Kidney capillary endothelial cell (primary cell): Measurements from ENCODE around the gene LCK.

Source experiments
- DNase-seq: peaks from one replicate; pipeline ENCODE4 v3.0.0-alpha.2; 2018; ENCODE audit warnings: low spot score

Gene LCK

DNA sequence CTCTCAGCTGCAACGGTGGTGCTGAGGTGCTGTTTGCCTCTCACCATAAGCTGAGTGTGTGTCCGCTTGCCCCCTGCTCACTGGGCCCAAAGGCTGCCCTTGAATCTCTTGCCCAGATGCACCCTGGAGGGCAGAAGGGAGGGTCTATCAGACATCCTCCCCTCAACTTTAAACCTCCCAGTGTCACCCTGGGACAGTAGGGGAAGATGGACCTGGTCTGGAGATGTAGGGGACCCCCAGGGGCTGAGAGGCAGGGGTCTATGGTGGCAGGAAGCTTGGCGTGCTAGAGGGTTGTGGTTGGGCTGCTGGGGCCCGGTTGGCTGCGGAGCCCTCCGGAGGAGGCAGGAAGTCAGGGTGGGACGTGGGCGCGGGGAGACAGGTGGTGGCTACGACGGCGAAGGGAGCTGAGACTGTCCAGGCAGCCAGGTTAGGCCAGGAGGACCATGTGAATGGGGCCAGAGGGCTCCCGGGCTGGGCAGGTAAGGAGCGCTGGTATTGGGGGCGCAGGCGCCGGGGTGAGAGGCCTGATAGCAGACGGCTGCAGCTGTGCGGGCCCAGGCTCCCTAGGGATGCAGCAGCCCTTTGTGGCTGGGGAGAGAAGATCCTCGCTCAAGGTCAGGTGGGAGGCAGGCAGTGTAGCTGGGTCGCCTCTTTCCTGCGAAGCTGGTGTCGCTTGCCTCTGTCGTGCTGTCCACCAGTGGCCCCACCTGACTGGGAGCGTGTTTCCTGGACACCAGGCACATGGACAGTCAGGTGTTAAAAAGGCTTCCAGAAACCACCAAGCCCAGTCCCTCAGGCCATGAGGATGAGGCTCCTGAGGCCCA is at the start of gene LCK:
Gene LCK, plus strand, starts transcription at position 373 of the 824 bp plus-strand sequence. CDS start 23,065 bp downstream, outside the sequence.
- no peak for DNase-seq

GRCh38 chr1:32204943-32205361 is 46.1 kb upstream of the LCK start:
- DNase-seq = no peak

DNA sequence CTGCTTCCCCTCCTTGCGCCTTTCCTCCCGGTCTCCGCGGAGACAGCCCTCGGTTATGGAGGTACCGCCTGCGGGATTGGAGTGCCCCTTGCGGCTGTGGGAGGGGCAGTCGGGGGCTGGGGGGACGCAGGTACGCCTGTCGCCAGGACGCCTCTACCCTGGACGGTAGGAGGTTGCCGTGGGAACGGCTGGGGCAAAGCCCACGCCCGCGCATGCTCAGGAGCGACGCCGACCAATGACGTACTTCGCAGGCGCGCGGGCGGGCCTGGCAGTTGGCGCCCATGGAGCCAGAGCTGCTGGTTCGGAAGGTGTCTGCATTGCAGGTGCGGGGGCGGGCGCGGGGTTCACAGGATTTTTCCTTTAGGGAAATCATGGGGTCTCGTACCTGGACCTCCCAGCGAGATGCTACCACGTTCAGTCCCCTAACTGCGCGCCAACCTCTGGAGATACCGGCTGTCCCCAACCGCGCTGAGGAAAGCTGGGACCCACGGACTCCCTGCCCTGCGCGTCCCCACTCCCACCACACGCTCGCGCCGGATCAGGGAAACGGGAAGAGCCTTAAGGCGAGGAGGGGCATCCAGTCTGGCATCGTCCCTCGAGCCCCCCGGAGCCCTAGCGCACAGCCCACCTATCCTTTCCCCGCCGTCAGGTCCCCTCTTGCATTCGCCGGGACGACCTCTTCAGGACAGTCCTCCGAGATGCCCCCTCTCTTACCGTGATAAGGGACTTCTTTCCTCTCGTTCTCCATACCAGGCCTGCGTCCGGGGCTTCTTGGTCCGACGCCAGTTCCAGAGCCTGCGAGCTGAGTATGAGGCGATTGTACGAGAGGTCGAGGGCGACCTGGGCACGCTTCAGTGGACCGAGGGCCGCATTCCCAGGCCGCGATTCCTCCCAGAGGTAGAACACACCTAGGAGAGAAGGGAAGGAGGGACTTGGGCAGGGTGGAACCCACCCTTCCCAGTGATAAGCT is 45.4 kb upstream of the LCK start, which contains the start of gene IQCC:
Gene IQCC, plus strand, starts transcription at position 271 of the 970 bp plus-strand sequence. Its CDS starts 11 bp downstream, at position 282.
- peak; percentile 68 for DNase-seq

GRCh38 chr1:32208469-32208868 is 42.6 kb upstream of the LCK start:
- DNase-seq = no peak

- DNase-seq = no peak
These were observed 42.2 kb upstream of the LCK start, which contains the start of gene DCDC2B for GRCh38 chr1:32208891-32209328. TSS of gene DCDC2B (plus strand) at chr1:32209089. CDS start at chr1:32209094, 5 bp downstream.

DNA sequence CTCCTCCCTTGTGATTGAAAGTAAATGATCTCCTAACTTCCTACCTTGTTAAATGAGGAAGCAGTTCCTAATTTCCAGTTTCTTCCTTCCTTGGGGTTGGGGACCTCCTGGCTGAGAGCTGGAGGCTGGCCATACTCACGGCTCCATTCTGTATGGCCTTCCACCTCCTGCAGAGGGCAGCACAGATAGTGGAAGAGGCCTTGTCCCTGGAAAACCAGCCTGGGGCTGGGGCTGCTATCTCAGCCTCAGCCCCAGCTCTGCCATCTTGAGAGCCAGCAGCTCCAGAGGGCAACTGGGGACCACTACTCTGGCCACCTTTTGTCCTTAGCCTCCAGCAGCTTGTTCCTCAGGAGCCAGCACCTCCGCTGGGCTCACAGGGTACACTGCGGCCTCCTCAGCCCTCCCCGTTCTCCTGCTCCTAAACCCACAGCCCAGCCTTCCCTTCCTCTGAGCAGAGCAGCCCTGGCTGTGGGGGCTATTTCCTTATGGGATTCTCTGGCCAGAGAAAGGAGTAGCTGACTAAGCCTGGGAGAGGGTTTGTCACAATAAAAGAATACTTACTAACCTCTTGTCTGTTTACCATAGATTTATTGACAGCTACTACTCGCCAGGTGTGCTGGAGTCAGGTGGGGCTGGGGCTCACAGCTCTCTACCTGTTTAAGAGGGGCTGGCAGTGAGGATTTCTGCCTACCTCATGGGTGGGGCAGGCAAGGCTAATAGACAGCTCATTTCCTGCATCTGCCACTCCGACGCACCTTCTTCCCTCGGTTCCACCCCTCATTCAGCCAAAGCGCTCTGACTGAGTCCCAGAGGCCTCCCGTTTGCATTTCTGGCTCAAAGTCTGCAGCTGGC is 35.2 kb upstream of the LCK start:
- DNase-seq = peak; percentile 79

- no peak for DNase-seq
These were observed 34.5 kb upstream of the LCK start for GRCh38 chr1:32216566-32216965.

- DNase-seq = no peak
These were observed 32.0 kb upstream of the LCK start for GRCh38 chr1:32219022-32219421.

DNA sequence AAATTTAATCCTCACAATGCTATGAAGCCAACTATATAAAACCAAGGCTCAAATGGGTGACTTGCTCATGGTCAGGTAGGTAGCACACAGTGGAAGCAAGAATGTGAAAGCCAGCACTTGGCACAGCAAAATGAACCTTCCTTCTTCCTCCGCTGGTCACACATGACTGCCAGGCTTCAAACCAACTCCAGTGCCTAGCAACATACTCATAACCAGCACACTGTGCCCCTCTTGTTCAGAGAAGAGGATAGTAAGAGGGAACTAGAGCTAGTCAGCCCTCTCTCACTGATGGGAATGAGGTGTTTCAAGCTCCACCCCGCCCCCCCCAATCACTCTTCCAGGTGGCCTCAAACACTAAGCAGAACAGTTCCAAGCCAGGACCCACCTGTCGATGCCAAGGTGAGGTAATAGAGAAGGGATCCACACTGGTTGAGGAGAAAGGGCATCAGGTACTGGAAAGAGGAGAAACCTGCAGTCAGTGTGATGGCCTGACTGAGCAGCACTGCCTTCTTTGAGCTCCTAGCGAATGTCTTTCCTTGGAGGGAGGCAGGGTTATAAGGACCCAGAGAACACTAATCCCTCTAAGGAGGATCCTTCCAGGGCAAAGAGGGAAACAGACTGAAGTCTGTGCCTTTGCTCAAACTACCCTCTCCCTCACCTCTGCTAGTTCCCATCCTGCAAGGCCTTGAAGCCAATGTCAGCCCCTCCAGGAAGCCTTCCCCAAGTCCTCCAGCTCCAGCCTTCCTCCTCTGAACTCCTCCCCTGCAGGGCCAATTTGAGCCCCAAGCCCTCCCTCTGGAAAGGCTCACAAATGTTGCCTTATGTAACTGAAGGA is 30.1 kb upstream of the LCK start:
- no peak for DNase-seq

GRCh38 chr1:32221581-32221979 is 29.5 kb upstream of the LCK start:
- no peak for DNase-seq

DNA sequence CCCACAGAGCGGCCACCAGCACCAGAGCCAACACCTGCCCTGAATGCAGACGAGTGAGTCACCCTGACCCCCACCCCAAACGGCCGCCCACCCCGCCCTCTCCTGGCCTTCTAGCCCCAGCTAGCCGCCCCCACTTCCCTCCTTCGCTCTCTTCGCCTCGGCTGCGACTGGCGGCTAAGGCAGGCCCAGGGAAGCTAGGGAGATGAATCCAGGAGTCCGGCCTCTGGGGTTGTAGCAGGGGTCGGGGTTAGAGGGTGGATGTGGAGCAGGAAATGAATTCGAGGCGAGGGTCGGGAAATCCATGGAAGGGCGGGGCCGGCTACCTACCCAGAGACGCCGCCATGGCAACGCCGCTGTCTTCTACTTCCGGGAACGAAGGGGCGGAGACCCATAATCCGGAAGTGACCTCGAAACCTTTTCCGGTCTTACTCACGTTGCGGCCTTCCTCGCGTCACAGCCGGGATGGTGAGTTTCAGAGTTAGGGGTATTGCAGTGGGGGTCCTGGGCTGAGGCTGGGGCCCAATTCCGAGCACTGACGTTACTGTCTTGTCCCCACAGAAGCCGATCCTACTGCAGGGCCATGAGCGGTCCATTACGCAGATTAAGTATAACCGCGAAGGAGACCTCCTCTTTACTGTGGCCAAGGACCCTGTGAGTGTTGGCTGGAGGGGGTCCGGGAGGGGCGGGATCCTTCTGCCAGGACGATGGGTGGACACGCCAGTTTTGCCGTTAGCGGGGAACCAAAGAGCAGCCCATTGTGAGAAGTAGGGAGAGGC is 28.9 kb upstream of the LCK start, which contains the start of the genes EIF3I and TMEM234:
Gene EIF3I, plus strand, starts transcription at position 428 of the 776 bp plus-strand sequence. Its CDS starts 35 bp downstream, at position 463.
Gene TMEM234, minus strand, starts transcription at position 374 of the 776 bp plus-strand sequence. Its CDS starts 31 bp downstream, at position 343.
- DNase-seq = peak; percentile 89

- DNase-seq = no peak
These were observed 27.4 kb upstream of the LCK start for GRCh38 chr1:32223683-32224082.

- no peak for DNase-seq
These were observed 26.8 kb upstream of the LCK start for GRCh38 chr1:32224285-32224684.

- DNase-seq = no peak
These were observed 22.3 kb upstream of the LCK start for GRCh38 chr1:32228771-32229170.

DNA sequence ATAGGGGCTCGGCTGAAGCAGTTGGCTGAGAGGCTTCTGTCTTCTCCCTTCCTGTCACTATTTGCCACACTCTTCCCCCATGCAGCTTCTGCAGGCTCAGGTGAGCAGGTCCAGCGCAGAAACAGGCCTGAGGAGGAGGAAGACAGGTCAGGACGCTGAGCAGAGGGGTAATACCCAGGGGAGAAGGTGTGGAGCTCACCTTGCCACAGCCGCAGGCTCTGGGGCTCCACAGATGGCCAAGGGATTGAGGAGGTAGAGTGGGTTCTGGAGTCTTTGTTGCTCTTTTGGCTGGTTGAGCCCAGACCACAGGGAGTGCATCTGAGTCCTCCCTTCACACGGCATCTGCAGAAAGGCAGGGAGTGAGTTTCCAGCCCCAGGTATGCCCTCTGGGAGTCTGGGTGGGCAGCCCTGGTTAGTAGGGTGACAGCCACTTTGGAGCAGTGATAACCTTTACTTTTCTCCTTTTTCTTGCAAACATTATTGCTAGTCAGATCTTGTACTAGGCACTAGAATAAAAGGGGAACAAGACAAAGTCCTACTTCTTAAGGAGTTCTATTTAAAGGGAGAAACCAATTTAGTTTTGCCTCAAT is 19.1 kb upstream of the LCK start:
- DNase-seq = no peak

GRCh38 chr1:32232558-32233304 is 18.3 kb upstream of the LCK start:
- no peak for DNase-seq

DNA sequence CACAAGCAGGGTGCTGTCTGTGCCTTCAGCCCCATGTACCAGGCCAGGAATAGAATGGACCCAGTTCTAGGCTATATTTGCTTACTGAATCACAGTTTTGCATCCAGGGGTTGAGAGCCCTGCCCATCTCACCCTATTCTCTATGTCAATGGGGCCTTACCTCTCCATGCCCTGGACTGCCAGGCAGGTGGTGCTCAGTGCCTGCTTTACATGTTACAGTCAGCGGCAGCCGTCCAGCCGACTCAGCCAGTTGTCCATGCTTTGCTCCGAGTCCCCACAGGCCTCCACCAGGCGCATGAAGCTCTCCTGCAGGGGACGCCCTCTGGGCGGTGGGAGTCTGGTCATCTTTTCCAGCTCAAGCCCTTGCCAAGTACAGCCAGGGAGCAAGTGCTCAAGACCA is 16.3 kb upstream of the LCK start:
- no peak for DNase-seq

- no peak for DNase-seq
These were observed 11.7 kb upstream of the LCK start for GRCh38 chr1:32239337-32239736.
